Measurements from ENCODE around the gene TMEM38A.
"Not testable (repeated sequence)": the region's sequence is repeated elsewhere in the genome, so short reads cannot be mapped to it uniquely, and the experiment has no call there.

Gene TMEM38A

GRCh38 chr19:16649734-16650133, 11.2 kb upstream of the TMEM38A start:
- H3K79me2 ChIP-seq (ENCODE audit: low read length): peaks cover 45% of the 10 kb centered on the region
- H3K9me3 ChIP-seq (replicated peaks; ENCODE audit: insufficient read depth, low read length): no peaks in the 10 kb centered on the region
- no peak overlapping the region for H3K4me3 ChIP-seq (ENCODE audit: low read length)
- peaks cover 5% of the 10 kb centered on the region; the same call in 1 of the 2 replicates for H3K36me3 ChIP-seq (replicated peaks; ENCODE audit: insufficient read depth, low read length)
- H2AFZ ChIP-seq (ENCODE audit: low read length): no peak overlapping the region
- no peaks in the 10 kb centered on the region for H3K9me2 ChIP-seq (replicated peaks; ENCODE audit: insufficient read depth, low read length)
- H3K27ac ChIP-seq (ENCODE audit: low read length): no peak overlapping the region
- no peak for TF ChIP-seq EZH2 (optimal IDR thresholded peaks at IDR 0.05; ENCODE audit: low read depth, low read length)
- TF ChIP-seq CTCF (IDR thresholded peaks at IDR 0.05; ENCODE audit: low read length): no peak
- no peak for TF ChIP-seq EZH2phosphoT487 (IDR thresholded peaks at IDR 0.05; ENCODE audit: low read length)
- no peaks in the 10 kb centered on the region for H4K20me1 ChIP-seq (ENCODE audit: insufficient read depth, low read length)
- no peaks in the 10 kb centered on the region for H3K27me3 ChIP-seq (replicated peaks; ENCODE audit: insufficient read depth, low read length)
- H3K4me2 ChIP-seq (ENCODE audit: low read depth, low read length): no peak overlapping the region
- peaks cover 10% of the 10 kb centered on the region for H3K4me1 ChIP-seq (ENCODE audit: low read length)
- peaks cover 22% of the 10 kb centered on the region for H3F3A ChIP-seq (ENCODE audit: insufficient read depth, low read length)
- no peak for DNase-seq
- H3K9ac ChIP-seq (ENCODE audit: low read length): no peak overlapping the region

GRCh38 chr19:16650821-16651220, 10.1 kb upstream of the TMEM38A start:
- no peak overlapping the region for H3K4me3 ChIP-seq (ENCODE audit: low read length)
- H3K79me2 ChIP-seq (ENCODE audit: low read length): peaks cover 43% of the 10 kb centered on the region
- H3K27me3 ChIP-seq (replicated peaks; ENCODE audit: insufficient read depth, low read length): no peaks in the 10 kb centered on the region
- H3K27ac ChIP-seq (ENCODE audit: low read length): no peak overlapping the region
- H2AFZ ChIP-seq (ENCODE audit: low read length): no peak overlapping the region
- H3K9ac ChIP-seq (ENCODE audit: low read length): no peak overlapping the region
- no peaks in the 10 kb centered on the region for H4K20me1 ChIP-seq (ENCODE audit: insufficient read depth, low read length)
- H3K9me3 ChIP-seq (replicated peaks; ENCODE audit: insufficient read depth, low read length): no peaks in the 10 kb centered on the region
- TF ChIP-seq CTCF (IDR thresholded peaks at IDR 0.05; ENCODE audit: low read length) (no peak), EZH2 (optimal IDR thresholded peaks at IDR 0.05; ENCODE audit: low read depth, low read length) (no peak), EZH2phosphoT487 (IDR thresholded peaks at IDR 0.05; ENCODE audit: low read length) (no peak)
- no peaks in the 10 kb centered on the region for H3K9me2 ChIP-seq (replicated peaks; ENCODE audit: insufficient read depth, low read length)
- H3K4me1 ChIP-seq (ENCODE audit: low read length): peaks cover 10% of the 10 kb centered on the region
- no peak overlapping the region for H3K4me2 ChIP-seq (ENCODE audit: low read depth, low read length)
- H3F3A ChIP-seq (ENCODE audit: insufficient read depth, low read length): peaks cover 22% of the 10 kb centered on the region
- peaks cover 3% of the 10 kb centered on the region; the same call in 1 of the 2 replicates for H3K36me3 ChIP-seq (replicated peaks; ENCODE audit: insufficient read depth, low read length)
- DNase-seq: no peak

GRCh38 chr19:16651421-16652188, 9.3 kb upstream of the TMEM38A start:
- H3K36me3 ChIP-seq (replicated peaks; ENCODE audit: insufficient read depth, low read length); H3K9me3 ChIP-seq (replicated peaks; ENCODE audit: insufficient read depth, low read length); H3K27ac ChIP-seq (ENCODE audit: low read length); H3K4me1 ChIP-seq (ENCODE audit: low read length); H3K9me2 ChIP-seq (replicated peaks; ENCODE audit: insufficient read depth, low read length); H3K4me2 ChIP-seq (ENCODE audit: low read depth, low read length); H3K9ac ChIP-seq (ENCODE audit: low read length); H2AFZ ChIP-seq (ENCODE audit: low read length); H3K4me3 ChIP-seq (ENCODE audit: low read length); DNase-seq; H4K20me1 ChIP-seq (ENCODE audit: insufficient read depth, low read length); H3K27me3 ChIP-seq (replicated peaks; ENCODE audit: insufficient read depth, low read length): not testable (repeated sequence)
- peaks cover 16% of the 10 kb centered on the region for H3F3A ChIP-seq (ENCODE audit: insufficient read depth, low read length)
- peaks cover 44% of the 10 kb centered on the region for H3K79me2 ChIP-seq (ENCODE audit: low read length)

- Histone ChIP-seq H4K20me1 (ENCODE audit: insufficient read depth, low read length) (no peaks in the 10 kb centered on the region), H3K4me3 (ENCODE audit: low read length) (no peak overlapping the region), H3K9ac (ENCODE audit: low read length) (no peak overlapping the region), H3K36me3 (replicated peaks; ENCODE audit: insufficient read depth, low read length) (peaks cover 3% of the 10 kb centered on the region; the same call in 1 of the 2 replicates), H3K27me3 (replicated peaks; ENCODE audit: insufficient read depth, low read length) (no peaks in the 10 kb centered on the region), H3K79me2 (ENCODE audit: low read length) (peaks cover 57% of the 10 kb centered on the region), H3K27ac (ENCODE audit: low read length) (no peak overlapping the region), H2AFZ (ENCODE audit: low read length) (no peak overlapping the region), H3F3A (ENCODE audit: insufficient read depth, low read length) (0 out of 2 replicates have a peak, but pooled peaks cover 3% of the 10 kb centered on the region), H3K9me2 (replicated peaks; ENCODE audit: insufficient read depth, low read length) (no peaks in the 10 kb centered on the region), H3K4me2 (ENCODE audit: low read depth, low read length) (no peak overlapping the region), H3K4me1 (ENCODE audit: low read length) (0 out of 2 replicates have a peak, but pooled peaks cover under 1% of the 10 kb centered on the region), H3K9me3 (replicated peaks; ENCODE audit: insufficient read depth, low read length) (no peaks in the 10 kb centered on the region)
- no peak for DNase-seq
- no peak for TF ChIP-seq EZH2phosphoT487 (IDR thresholded peaks at IDR 0.05; ENCODE audit: low read length)
- TF ChIP-seq CTCF (IDR thresholded peaks at IDR 0.05; ENCODE audit: low read length): no peak
- no peak for TF ChIP-seq EZH2 (optimal IDR thresholded peaks at IDR 0.05; ENCODE audit: low read depth, low read length)
Observed at GRCh38 chr19:16652854-16653253, 8.1 kb upstream of the TMEM38A start.
